IPS-11a (cell line): ENCODE results near the gene OTOF.

Source experiments
- H3K4me3 ChIP-seq: one replicate; pipeline ENCODE4 v1.5.1; 2013; ENCODE audit warnings: low read depth, low read length, control low read depth

The OTOF gene

DNA sequence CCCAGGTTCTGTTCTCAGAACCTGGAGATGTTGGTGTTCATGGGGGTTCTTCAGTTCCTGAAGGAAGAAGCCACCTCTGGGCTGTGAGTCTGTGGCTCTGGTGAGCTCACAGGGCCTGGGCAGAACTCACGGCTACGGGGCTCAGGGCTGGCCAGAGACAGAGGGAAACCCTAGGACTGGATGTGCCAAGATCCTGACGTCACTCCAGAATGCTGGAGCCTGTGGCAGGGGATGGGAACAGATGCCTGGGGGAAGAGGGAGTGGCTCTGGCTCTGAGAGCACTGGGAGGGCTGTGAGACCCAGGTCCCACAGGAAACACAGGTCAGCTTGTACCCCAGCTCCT is at the start of gene OTOF:
Gene OTOF (minus strand): TSS at position 214 of the 343 bp plus-strand sequence.
- no peak within 1 kb of the TSS for H3K4me3 ChIP-seq

GRCh38 chr2:26526589-26526988 is 48.7 kb upstream of the OTOF start:
- no peak overlapping the region for H3K4me3 ChIP-seq

DNA sequence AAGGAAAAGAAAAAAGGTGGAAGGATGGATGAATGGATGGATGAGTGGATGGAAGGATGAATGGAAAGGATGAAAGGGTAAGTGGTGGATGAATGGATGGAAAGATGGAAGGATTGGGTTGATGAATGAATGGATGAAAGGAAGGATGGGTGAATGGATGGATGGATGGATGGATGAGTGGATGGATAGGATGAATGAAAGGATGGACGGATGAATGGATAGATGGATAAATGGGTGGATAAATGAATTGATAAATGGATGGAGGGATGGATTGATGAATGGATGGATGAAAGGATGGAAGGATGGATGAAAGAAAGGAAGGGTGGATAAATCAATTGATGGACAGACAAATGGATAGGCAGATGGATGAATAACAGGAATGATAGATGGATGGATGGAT is 48.2 kb upstream of the OTOF start:
- no peak overlapping the region for H3K4me3 ChIP-seq

DNA sequence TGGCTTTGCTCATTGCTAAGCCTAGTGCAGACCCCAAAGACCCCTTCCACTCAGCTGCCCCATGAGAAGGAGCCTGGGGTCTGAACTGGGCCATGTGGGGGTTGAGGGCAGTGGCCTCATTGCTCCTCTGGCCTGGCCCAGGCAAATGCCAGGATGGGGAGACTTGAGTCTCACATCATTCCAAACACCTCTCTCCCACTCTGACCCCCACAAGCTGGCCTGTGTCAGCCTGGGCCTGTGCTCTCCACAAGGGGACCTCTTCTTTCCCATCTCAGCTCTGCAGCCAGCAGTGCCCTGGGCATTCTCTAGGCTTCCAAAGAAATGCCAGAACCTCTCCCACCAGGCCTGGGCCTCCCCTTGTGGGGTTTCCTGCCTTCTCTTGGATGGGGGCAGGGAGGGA is 45.8 kb upstream of the OTOF start:
- H3K4me3 ChIP-seq = no peak overlapping the region

- no peak overlapping the region for H3K4me3 ChIP-seq
Observed at GRCh38 chr2:26522751-26523171, 44.8 kb upstream of the OTOF start.

DNA sequence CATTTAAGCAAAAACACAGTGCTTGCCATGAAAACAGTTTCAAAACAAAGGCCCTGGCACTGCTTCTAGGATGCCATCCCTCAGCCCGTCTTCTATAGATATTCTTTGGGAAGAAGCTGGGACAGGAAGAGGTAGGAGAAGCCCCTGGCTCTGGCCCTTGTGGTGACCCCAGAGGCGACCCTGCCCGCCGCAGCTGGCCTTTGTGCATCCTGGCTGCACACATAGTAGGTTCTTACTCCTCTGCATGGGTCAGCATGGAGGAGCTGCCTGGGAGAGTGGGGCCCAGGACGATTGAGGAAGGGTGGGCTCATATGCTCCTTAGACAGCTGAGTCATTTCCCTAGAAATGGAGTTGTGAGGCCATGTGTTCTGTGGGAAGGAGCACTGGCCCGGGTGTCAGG is 44.4 kb upstream of the OTOF start:
- no peak overlapping the region for H3K4me3 ChIP-seq

DNA sequence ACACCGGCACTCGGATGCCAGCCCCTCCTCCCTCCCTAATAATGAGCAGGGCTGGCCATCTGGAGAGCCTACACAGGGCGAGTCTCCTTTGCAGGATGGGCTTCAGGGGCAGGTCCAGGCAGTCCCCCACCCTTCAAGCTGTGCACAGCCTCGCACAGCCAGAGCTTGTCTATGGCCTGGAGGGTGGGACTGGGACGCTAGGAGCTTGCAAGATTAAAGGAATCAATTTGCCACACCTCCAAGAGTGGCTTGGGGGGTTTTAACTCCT is 43.9 kb upstream of the OTOF start:
- no peak overlapping the region for H3K4me3 ChIP-seq

- H3K4me3 ChIP-seq = no peak overlapping the region
Observed at GRCh38 chr2:26521054-26521912, 43.4 kb upstream of the OTOF start.

GRCh38 chr2:26520148-26520449 is 42.2 kb upstream of the OTOF start:
- no peak overlapping the region for H3K4me3 ChIP-seq

DNA sequence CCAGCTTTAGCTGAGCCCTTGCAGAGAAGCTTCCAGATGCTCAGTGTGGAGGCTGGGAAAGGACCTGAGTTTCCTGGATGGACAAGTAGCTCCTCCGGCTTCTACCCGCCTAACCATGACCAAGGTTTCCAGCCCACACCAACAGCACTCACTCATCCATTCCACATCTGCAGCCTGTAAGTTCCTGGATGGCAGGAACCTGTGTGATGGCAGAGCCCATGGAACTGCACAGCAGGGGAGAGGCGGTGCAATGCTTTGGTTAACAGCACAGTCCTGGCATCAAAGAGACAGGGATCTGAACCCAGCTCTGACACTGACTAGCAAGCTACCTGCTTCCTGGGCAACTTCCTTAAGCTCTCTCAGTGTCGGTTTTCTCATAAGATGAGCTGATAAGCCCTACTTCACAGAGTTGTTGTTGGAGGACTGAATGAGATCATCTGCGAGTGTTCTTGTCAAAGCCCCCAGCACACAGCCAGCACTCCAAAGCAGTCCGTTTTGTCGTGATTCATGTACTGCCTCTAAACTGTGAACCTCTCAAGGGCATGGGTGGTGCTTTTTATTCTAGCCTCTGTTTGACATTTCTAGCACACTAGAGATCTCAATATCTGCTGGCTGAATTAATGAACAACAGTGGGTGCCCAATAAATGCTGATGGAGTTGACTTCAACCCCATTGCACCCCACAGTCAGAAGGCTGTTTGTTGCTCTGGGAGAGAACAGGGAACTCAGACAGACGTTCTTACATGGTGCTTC is 41.6 kb upstream of the OTOF start:
- no peak overlapping the region for H3K4me3 ChIP-seq

GRCh38 chr2:26516781-26517180 is 38.9 kb upstream of the OTOF start:
- H3K4me3 ChIP-seq = no peak overlapping the region

GRCh38 chr2:26516246-26516645 is 38.3 kb upstream of the OTOF start:
- no peak overlapping the region for H3K4me3 ChIP-seq

- H3K4me3 ChIP-seq = no peak overlapping the region
Observed at GRCh38 chr2:26515771-26516170, 37.8 kb upstream of the OTOF start.

- no peak overlapping the region for H3K4me3 ChIP-seq
Observed at GRCh38 chr2:26514045-26514444, 36.1 kb upstream of the OTOF start.

- H3K4me3 ChIP-seq = no peak overlapping the region
Observed at GRCh38 chr2:26513261-26513660, 35.3 kb upstream of the OTOF start.

GRCh38 chr2:26511466-26511865 is 33.5 kb upstream of the OTOF start:
- H3K4me3 ChIP-seq = no peak overlapping the region

- no peak overlapping the region for H3K4me3 ChIP-seq
Observed at GRCh38 chr2:26510344-26510973, 32.5 kb upstream of the OTOF start.

DNA sequence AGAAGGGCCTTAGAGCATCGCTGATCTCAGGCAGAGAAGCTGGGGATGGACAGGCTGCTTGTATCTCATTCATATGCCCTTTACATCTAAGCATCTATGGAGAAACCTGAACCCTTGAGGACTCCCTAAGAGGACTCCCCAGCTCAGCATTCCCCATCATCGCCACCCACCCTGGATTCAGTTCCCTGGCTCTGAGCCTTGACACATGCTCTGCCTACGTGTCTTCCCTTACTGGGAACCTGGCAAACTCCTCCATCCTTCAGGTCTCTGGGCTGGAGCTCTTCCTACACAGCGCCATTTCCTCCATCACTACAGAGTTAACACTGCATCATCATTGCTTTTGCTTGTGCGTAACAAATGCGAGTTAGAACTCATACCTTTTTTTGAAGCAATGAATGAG is 31.2 kb upstream of the OTOF start:
- H3K4me3 ChIP-seq = no peak overlapping the region

- no peak overlapping the region for H3K4me3 ChIP-seq
Observed at GRCh38 chr2:26507932-26508331, 30.0 kb upstream of the OTOF start.

- no peak overlapping the region for H3K4me3 ChIP-seq
Observed at GRCh38 chr2:26507088-26507487, 29.2 kb upstream of the OTOF start.

- H3K4me3 ChIP-seq = no peak overlapping the region
Observed at GRCh38 chr2:26506279-26506678, 28.4 kb upstream of the OTOF start.

- H3K4me3 ChIP-seq = no peak overlapping the region
Observed at GRCh38 chr2:26504002-26504401, 26.1 kb upstream of the OTOF start.
